SK-N-SH (cell line): Measurements from ENCODE around the gene MYOCD. TPM values are rescaled to one million over a fixed set of nuclear protein-coding genes. Genes with fewer than 3 reads are reported as not detected.

ENCODE experiments used
- CTCF ChIA-PET: fragments of 300-600, 350-600 bp; formaldehyde crosslinking; extraction: SDS; loops from one replicate; lab custom pipeline; 2021; lab: Yijun Ruan, JAX
- POLR2A ChIA-PET: fragments of 350-600 bp; sonication (Branson Sonifier 250); formaldehyde crosslinking; extraction: SDS; loops from one replicate; lab custom pipeline; 2020; ENCODE audit warnings: antibody characterized with exemption, inconsistent platforms; lab: Yijun Ruan, JAX
- DNase-seq: peaks from one replicate; pipeline ENCODE4 v3.0.0; 2012
- H2AFZ ChIP-seq: fragments of 200-600 bp; sonication (generic); 2 replicates; pipeline ENCODE4 v1.8.1; 2016; ENCODE audit warnings: antibody characterized with exemption, mild to moderate bottlenecking, low read depth
- H3F3A ChIP-seq: fragments of 200-600 bp; sonication (generic); replicated peaks from 2 replicates; pipeline ENCODE3; 2016; ENCODE audit warnings: antibody characterized with exemption, mild to moderate bottlenecking; ENCODE audit not compliant: insufficient read depth
- H3K27ac ChIP-seq, 2 experiments: fragments of 200-500 bp in 1 of 2; fragments of 200-600 bp in 1 of 2; sonication (Bioruptor generic) in 1 of 2; sonication (generic), shearing (Covaris generic) in 1 of 2; 2 replicates each; pipeline versions ENCODE4 v1.5.1 to v1.6.1; 2014 to 2016; ENCODE audit warnings: low read depth in 2 of 2, inconsistent platforms in 1 of 2, low read length in 1 of 2, mild to moderate bottlenecking in 1 of 2, mixed read lengths in 1 of 2
- H3K27me3 ChIP-seq: fragments of 200-600 bp; sonication (generic), shearing (Covaris generic); 2 replicates; pipeline ENCODE4 v1.6.1; 2016; ENCODE audit warnings: mixed run types; ENCODE audit not compliant: insufficient read depth
- H3K36me3 ChIP-seq, 2 experiments: fragments of 200-500 bp in 1 of 2; fragments of 200-600 bp in 1 of 2; sonication (Bioruptor generic) in 1 of 2; sonication (generic) in 1 of 2; replicated peaks in 1 of 2; 2 replicates each; pipeline versions ENCODE3 to v1.5.1; 2014 to 2016; ENCODE audit warnings: low read length in 1 of 2, mild to moderate bottlenecking in 1 of 2; ENCODE audit not compliant: insufficient read depth in 2 of 2, control insufficient read depth in 1 of 2
- H3K4me1 ChIP-seq, 2 experiments: fragments of 200-500 bp in 1 of 2; fragments of 200-600 bp in 1 of 2; sonication (Bioruptor generic) in 1 of 2; sonication (generic), shearing (Covaris generic) in 1 of 2; 2 replicates each; pipeline versions ENCODE4 v1.5.1 to v1.6.1; 2014 to 2016; ENCODE audit warnings: low read depth in 1 of 2, low read length in 1 of 2, mixed run types in 1 of 2; ENCODE audit not compliant: insufficient read depth in 2 of 2, control insufficient read depth in 1 of 2
- H3K4me2 ChIP-seq: fragments of 200-600 bp; sonication (generic), shearing (Covaris generic); 2 replicates; pipeline ENCODE4 v1.6.1; 2017; ENCODE audit warnings: mixed run types
- H3K4me3 ChIP-seq, 2 experiments: fragments of 200-500 bp in 1 of 2; fragments of 200-600 bp in 1 of 2; sonication (Bioruptor generic) in 1 of 2; sonication (generic), shearing (Covaris generic) in 1 of 2; 2 replicates each; pipeline versions ENCODE4 v1.5.1 to v1.8.1; 2014 to 2016; ENCODE audit warnings: low read depth in 2 of 2, inconsistent platforms in 1 of 2, low read length in 1 of 2, mild to moderate bottlenecking in 1 of 2, mixed read lengths in 1 of 2, moderate library complexity in 1 of 2
- H3K79me2 ChIP-seq: fragments of 200-600 bp; sonication (generic); 2 replicates; pipeline ENCODE4 v1.8.1; 2017; ENCODE audit warnings: mild to moderate bottlenecking; ENCODE audit not compliant: insufficient read depth
- H3K9ac ChIP-seq: fragments of 200-600 bp; sonication (generic); 2 replicates; pipeline ENCODE4 v1.6.1; 2017; ENCODE audit warnings: mixed run types
- H3K9me2 ChIP-seq: fragments of 200-600 bp; sonication (generic); 2 replicates; pipeline ENCODE4 v1.6.1; 2017; ENCODE audit warnings: mixed run types
- H3K9me3 ChIP-seq: fragments of 200-600 bp; sonication (generic); 2 replicates; pipeline ENCODE4 v1.6.1; 2017; ENCODE audit warnings: mixed run types, mild to moderate bottlenecking, moderate library complexity
- H4K20me1 ChIP-seq: fragments of 200-600 bp; sonication (generic); 2 replicates; pipeline ENCODE4 v1.6.1; 2017; ENCODE audit warnings: mild to moderate bottlenecking, mixed run types; ENCODE audit not compliant: insufficient read depth
- CTCF ChIP-seq: fragments of 200-600 bp; sonication (generic); IDR thresholded peaks from 2 replicates; pipeline ENCODE4 v1.6.1; 2017; ENCODE audit warnings: antibody characterized with exemption, mild to moderate bottlenecking, moderate library complexity
- ELF1 ChIP-seq: IDR thresholded peaks from 2 replicates; pipeline ENCODE4 v1.4.0; 2012
- EP300 ChIP-seq, 2 experiments: IDR thresholded peaks; 2 replicates each; pipeline versions ENCODE4 v1.4.0 to v1.6.1; 2012; ENCODE audit warnings: borderline replicate concordance in 1 of 2, low read depth in 1 of 2, low read length in 1 of 2
- FOXM1 ChIP-seq: IDR thresholded peaks from 2 replicates; pipeline ENCODE4 v1.4.0; 2012; ENCODE audit warnings: low read depth, mild to moderate bottlenecking
- MXI1 ChIP-seq: IDR thresholded peaks from 2 replicates; pipeline ENCODE4 v1.6.1; 2012; ENCODE audit warnings: mild to moderate bottlenecking, low read depth, low read length, improper control_type of control experiment
- NFIC ChIP-seq: IDR thresholded peaks from 2 replicates; pipeline ENCODE4 v1.4.0; 2012; ENCODE audit warnings: borderline replicate concordance
- NRF1 ChIP-seq: IDR thresholded peaks from 2 replicates; pipeline ENCODE4 v1.6.1; 2012; ENCODE audit warnings: low read depth, mild to moderate bottlenecking, low read length
- RCOR1 ChIP-seq: fragments of 150-350 bp; IDR thresholded peaks from 2 replicates; pipeline ENCODE4 v1.6.1; 2017; ENCODE audit warnings: antibody characterized with exemption, low read length
- REST ChIP-seq: IDR thresholded peaks from 2 replicates; pipeline ENCODE4 v1.6.1; 2012; ENCODE audit warnings: mild to moderate bottlenecking, low read depth, low read length, moderate library complexity
- RFX5 ChIP-seq: IDR thresholded peaks from 2 replicates; pipeline ENCODE4 v1.6.1; 2012; ENCODE audit warnings: mild to moderate bottlenecking, improper control_type of control experiment, low read length
- RXRA ChIP-seq: IDR thresholded peaks from 2 replicates; pipeline ENCODE4 v1.4.0; 2012; ENCODE audit warnings: low read depth, mild to moderate bottlenecking, borderline replicate concordance
- TAF1 ChIP-seq: IDR thresholded peaks from 2 replicates; pipeline ENCODE4 v1.6.1; 2012; ENCODE audit warnings: low read depth, mild to moderate bottlenecking, low read length, moderate library complexity, borderline replicate concordance
- USF1 ChIP-seq: IDR thresholded peaks from 2 replicates; pipeline ENCODE4 v1.4.0; 2012; ENCODE audit warnings: low read depth, borderline replicate concordance
- USF2 ChIP-seq: fragments of 150-350 bp; IDR thresholded peaks from 2 replicates; pipeline ENCODE4 v1.6.1; 2017; ENCODE audit warnings: antibody characterized with exemption, low read length, low read depth, borderline replicate concordance
- YY1 ChIP-seq: IDR thresholded peaks from 2 replicates; pipeline ENCODE4 v1.4.0; 2012; ENCODE audit warnings: low read depth, mild to moderate bottlenecking
- WGBS: methylation state at CpG from one replicate; pipeline ENCODE4 v1.1.6; 2017; ENCODE audit warnings: low lambda C conversion rate; 5-methylcytosine and 5-hydroxymethylcytosine counted together
- polyA plus RNA-seq, 3 experiments: library from polyadenylated mRNA; depleted of rRNA; stranded (reverse); fragments of >200 nt; gene quantifications; 2 replicates each; pipeline ENCODE4 v1.2.3, GENCODE V29; 2012

Gene MYOCD
- polyA plus RNA-seq, 1 of the 3 experiments (the other 2 are of a cell fraction) = not detected

GRCh38 chr17:12769981-12770380 lies 104.3 kb downstream of the MYOCD start:
- no peak for DNase-seq
- no peak overlapping the region for H3K4me3 ChIP-seq
- POLR2A ChIA-PET = no interaction called here

More at GRCh38 chr17:12769981-12770380, 104.3 kb downstream of the MYOCD start:
- Histone ChIP-seq H3K9ac (no peak overlapping the region), H2AFZ (no peak overlapping the region), H3K27me3 (peaks cover 4% of the 10 kb centered on the region; the same call in 1 of the 2 replicates), H3K79me2 (no peaks in the 10 kb centered on the region), H3K9me2 (no peaks in the 10 kb centered on the region), H3K9me3 (no peaks in the 10 kb centered on the region), H3F3A (no peaks in the 10 kb centered on the region), H3K36me3 (no peaks in the 10 kb centered on the region), H3K27ac (no peak overlapping the region), H3K4me1 (no peaks in the 10 kb centered on the region), H3K4me2 (no peak overlapping the region), H4K20me1 (no peaks in the 10 kb centered on the region)
- WGBS = 41% methylated on average over 6 of the region's 6 CpGs
- TF ChIP-seq EP300 (IDR thresholded peaks at IDR 0.05; ENCODE audit: borderline replicate concordance in 1 of 2, low read depth in 1 of 2, low read length in 1 of 2) = no peak
- no peak for TF ChIP-seq REST
- TF ChIP-seq ELF1 = no peak
- no peak for TF ChIP-seq RCOR1
- TF ChIP-seq USF2 = no peak
- TF ChIP-seq MXI1 = no peak
- TF ChIP-seq NFIC = no peak
- TF ChIP-seq USF1 = no peak
- no peak for TF ChIP-seq TAF1
- TF ChIP-seq FOXM1 = no peak
- no peak for TF ChIP-seq RXRA
- TF ChIP-seq YY1 = no peak
- no peak for TF ChIP-seq RFX5
- no peak for TF ChIP-seq NRF1
- TF ChIP-seq CTCF = no peak
- CTCF ChIA-PET = no interaction called here
